HepG2 (cell line): Measurements from ENCODE around the gene RAB3D. TPM values are rescaled to one million over a fixed set of nuclear protein-coding genes. Genes with fewer than 3 reads are reported as not detected.

ENCODE experiments used
- FOXO4 ChIP-seq: sonication (generic); formaldehyde crosslinking; conservative IDR thresholded peaks from 2 replicates; pipeline ENCODE4 v1.8.1; 2023; ENCODE audit warnings: missing genetic modification reagents
- GLI4 ChIP-seq: sonication (generic); formaldehyde crosslinking; IDR thresholded peaks from 2 replicates; pipeline ENCODE4 v1.5.1; 2020; ENCODE audit warnings: missing genetic modification reagents, mild to moderate bottlenecking, moderate library complexity, borderline replicate concordance
- GPN1 ChIP-seq: sonication (generic); formaldehyde crosslinking; IDR thresholded peaks from 2 replicates; pipeline ENCODE4 v1.5.1; 2020; ENCODE audit warnings: missing genetic modification reagents, borderline replicate concordance
- MTA1 ChIP-seq: sonication (generic); formaldehyde crosslinking; IDR thresholded peaks from 2 replicates; pipeline ENCODE4 v1.4.0; 2020; ENCODE audit warnings: missing genetic modification reagents, mild to moderate bottlenecking, borderline replicate concordance
- MYNN ChIP-seq: sonication (generic); formaldehyde crosslinking; IDR thresholded peaks from 2 replicates; pipeline ENCODE4 v1.4.0; 2020; ENCODE audit warnings: mild to moderate bottlenecking, low read depth, missing genetic modification reagents
- RORA ChIP-seq: sonication (generic); formaldehyde crosslinking; IDR thresholded peaks from 2 replicates; pipeline ENCODE4 v1.5.0; 2020; ENCODE audit warnings: mild to moderate bottlenecking, missing genetic modification reagents, moderate library complexity
- SMYD3 ChIP-seq: sonication (generic); formaldehyde crosslinking; IDR thresholded peaks from 2 replicates; pipeline ENCODE4 v1.8.1; 2023; ENCODE audit warnings: mild to moderate bottlenecking, missing genetic modification reagents
- SPEN ChIP-seq: sonication (generic); formaldehyde crosslinking; IDR thresholded peaks from 2 replicates; pipeline ENCODE4 v1.5.1; 2020; ENCODE audit warnings: low read depth, mild to moderate bottlenecking, missing genetic modification reagents
- SRSF1 ChIP-seq: fragments of 200-400 bp; formaldehyde crosslinking; optimal IDR thresholded peaks from 2 replicates; pipeline ENCODE3; 2017; ENCODE audit warnings: mild to moderate bottlenecking, low read depth, low read length, moderate library complexity
- SUZ12 ChIP-seq: fragments of 150-350 bp; IDR thresholded peaks from 2 replicates; pipeline ENCODE4 v1.6.1; 2014; ENCODE audit warnings: low read depth, low read length
- TARDBP ChIP-seq: sonication (generic); formaldehyde crosslinking; IDR thresholded peaks from 2 replicates; pipeline ENCODE4 v1.8.0; 2022; ENCODE audit warnings: mild to moderate bottlenecking, missing genetic modification reagents
- TCF7 ChIP-seq: sonication (generic); IDR thresholded peaks from 2 replicates; pipeline ENCODE4 v1.6.1; 2016; ENCODE audit warnings: antibody characterized with exemption, low read depth
- ZBTB42 ChIP-seq: sonication (generic); formaldehyde crosslinking; IDR thresholded peaks from 2 replicates; pipeline ENCODE4 v1.5.0; 2020; ENCODE audit warnings: mild to moderate bottlenecking, missing genetic modification reagents
- ZKSCAN1 ChIP-seq: fragments of 150-350 bp; IDR thresholded peaks from 2 replicates; pipeline ENCODE4 v1.6.1; 2014; ENCODE audit warnings: low read length
- ZNF331 ChIP-seq: sonication (generic); formaldehyde crosslinking; IDR thresholded peaks from 2 replicates; pipeline ENCODE4 v1.4.0; 2020; ENCODE audit warnings: missing genetic modification reagents
- ZNF570 ChIP-seq: sonication (generic); formaldehyde crosslinking; IDR thresholded peaks from 2 replicates; pipeline ENCODE4 v1.4.0; 2020; ENCODE audit warnings: mild to moderate bottlenecking, missing genetic modification reagents, borderline replicate concordance
- ZNF589 ChIP-seq: sonication (generic); formaldehyde crosslinking; conservative IDR thresholded peaks from 2 replicates; pipeline ENCODE4 v1.8.0; 2022; ENCODE audit warnings: mild to moderate bottlenecking, moderate library complexity, missing genetic modification reagents
- ZNF850 ChIP-seq: sonication (generic); formaldehyde crosslinking; conservative IDR thresholded peaks from 2 replicates; pipeline ENCODE4 v1.9.0; 2021; ENCODE audit warnings: mild to moderate bottlenecking, missing genetic modification reagents
- polyA plus RNA-seq, 8 experiments: library from polyadenylated mRNA; depleted of rRNA in 3 of 8; stranded (reverse) in 7 of 8; unstranded in 1 of 8; fragments of >200 nt; fragmentation: Illumina TruSeq in 4 of 8; extraction: Trizol in 4 of 8; gene quantifications; 2 replicates each; pipeline versions ENCODE4 v1.2.1 to v1.2.3, GENCODE V29; 2011 to 2016; ENCODE audit warnings: low read depth in 4 of 8, missing spikeins in 1 of 8, mixed read lengths in 1 of 8; ENCODE audit not compliant: insufficient read depth in 1 of 8
- total RNA-seq, 5 experiments: library from RNA; depleted of rRNA; stranded (reverse); fragments of >200 nt; fragmentation: Illumina TruSeq; extraction: Trizol; gene quantifications; 2 replicates each; pipeline ENCODE4 v1.2.3, GENCODE V29; 2016; ENCODE audit warnings: low read depth in 1 of 5
- TF ChIP-seq, protein P1 (sequence below): sonication (generic); formaldehyde crosslinking; IDR thresholded peaks from 2 replicates; pipeline ENCODE4 v1.4.0; 2020; ENCODE audit warnings: low read depth, mild to moderate bottlenecking, missing genetic modification reagents
- TF ChIP-seq, protein P2 (sequence below): sonication (generic); formaldehyde crosslinking; IDR thresholded peaks from 2 replicates; pipeline ENCODE4 v1.5.0; 2020; ENCODE audit warnings: mild to moderate bottlenecking, missing genetic modification reagents
- TF ChIP-seq, protein P3 (sequence below): sonication (generic); formaldehyde crosslinking; IDR thresholded peaks from 2 replicates; pipeline ENCODE4 v1.5.0; 2020; ENCODE audit warnings: mild to moderate bottlenecking, missing genetic modification reagents, borderline replicate concordance

Gene RAB3D
- total and polyA plus RNA-seq, 2 of the 13 experiments (the other 11 are each of a cell fraction or from before 2014, with no cell fraction given) = 2.0 to 16.1 TPM

DNA sequence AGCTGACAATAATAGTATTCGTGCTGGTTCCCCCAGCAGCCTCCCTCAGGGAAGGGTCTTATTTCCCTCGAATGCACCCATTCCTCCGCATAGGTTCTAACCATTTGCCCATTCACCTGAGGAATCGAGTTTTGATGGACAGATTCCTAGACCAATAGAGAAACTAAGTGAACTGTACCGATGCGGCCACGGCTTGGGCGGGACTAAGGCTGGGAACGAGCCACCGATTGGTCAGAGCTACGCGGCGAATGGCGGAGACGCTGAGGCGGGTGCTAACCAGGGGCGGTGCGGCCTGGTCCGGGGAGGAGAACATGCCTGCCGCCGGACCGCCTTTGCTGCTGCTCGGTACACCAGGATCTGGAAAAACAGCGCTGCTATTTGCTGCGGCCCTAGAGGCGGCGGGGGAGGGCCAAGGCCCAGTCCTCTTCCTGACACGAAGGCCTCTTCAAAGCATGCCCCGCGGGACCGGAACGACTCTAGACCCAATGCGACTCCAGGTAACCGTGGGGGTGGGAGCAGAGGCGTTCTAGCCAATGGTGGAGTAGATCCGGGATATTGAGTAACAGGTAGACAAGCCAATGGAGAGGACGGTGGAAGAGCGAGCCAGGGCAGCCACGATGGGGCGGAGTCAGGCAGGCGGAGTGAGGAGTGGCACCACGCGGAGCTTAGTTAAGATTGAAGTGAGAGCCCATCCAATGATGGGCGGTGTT lies 35.1 kb upstream of the RAB3D start, which contains the start of gene SWSAP1 (continued):
- 0 out of 2 replicates have a peak, but pooled peaks have one; percentile 75 for TF ChIP-seq GPN1 (CRISPR knock-in tag)
- TF ChIP-seq SPEN = peak; percentile 85
- TF ChIP-seq SRSF1 = peak; percentile 87
- TF ChIP-seq, protein P1, sequence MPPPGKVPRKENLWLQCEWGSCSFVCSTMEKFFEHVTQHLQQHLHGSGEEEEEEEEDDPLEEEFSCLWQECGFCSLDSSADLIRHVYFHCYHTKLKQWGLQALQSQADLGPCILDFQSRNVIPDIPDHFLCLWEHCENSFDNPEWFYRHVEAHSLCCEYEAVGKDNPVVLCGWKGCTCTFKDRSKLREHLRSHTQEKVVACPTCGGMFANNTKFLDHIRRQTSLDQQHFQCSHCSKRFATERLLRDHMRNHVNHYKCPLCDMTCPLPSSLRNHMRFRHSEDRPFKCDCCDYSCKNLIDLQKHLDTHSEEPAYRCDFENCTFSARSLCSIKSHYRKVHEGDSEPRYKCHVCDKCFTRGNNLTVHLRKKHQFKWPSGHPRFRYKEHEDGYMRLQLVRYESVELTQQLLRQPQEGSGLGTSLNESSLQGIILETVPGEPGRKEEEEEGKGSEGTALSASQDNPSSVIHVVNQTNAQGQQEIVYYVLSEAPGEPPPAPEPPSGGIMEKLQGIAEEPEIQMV (CRISPR knock-in tag) = 0 out of 2 replicates have a peak, but pooled peaks have one; percentile 26
- TF ChIP-seq, protein P2, sequence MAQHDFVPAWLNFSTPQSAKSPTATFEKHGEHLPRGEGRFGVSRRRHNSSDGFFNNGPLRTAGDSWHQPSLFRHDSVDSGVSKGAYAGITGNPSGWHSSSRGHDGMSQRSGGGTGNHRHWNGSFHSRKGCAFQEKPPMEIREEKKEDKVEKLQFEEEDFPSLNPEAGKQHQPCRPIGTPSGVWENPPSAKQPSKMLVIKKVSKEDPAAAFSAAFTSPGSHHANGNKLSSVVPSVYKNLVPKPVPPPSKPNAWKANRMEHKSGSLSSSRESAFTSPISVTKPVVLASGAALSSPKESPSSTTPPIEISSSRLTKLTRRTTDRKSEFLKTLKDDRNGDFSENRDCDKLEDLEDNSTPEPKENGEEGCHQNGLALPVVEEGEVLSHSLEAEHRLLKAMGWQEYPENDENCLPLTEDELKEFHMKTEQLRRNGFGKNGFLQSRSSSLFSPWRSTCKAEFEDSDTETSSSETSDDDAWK (CRISPR knock-in tag) = no peak
- TF ChIP-seq RORA (CRISPR knock-in tag) = no peak
- peak; percentile 64; the same call in 1 of the 2 replicates for TF ChIP-seq ZNF589 (CRISPR knock-in tag)
- TF ChIP-seq, protein P3, sequence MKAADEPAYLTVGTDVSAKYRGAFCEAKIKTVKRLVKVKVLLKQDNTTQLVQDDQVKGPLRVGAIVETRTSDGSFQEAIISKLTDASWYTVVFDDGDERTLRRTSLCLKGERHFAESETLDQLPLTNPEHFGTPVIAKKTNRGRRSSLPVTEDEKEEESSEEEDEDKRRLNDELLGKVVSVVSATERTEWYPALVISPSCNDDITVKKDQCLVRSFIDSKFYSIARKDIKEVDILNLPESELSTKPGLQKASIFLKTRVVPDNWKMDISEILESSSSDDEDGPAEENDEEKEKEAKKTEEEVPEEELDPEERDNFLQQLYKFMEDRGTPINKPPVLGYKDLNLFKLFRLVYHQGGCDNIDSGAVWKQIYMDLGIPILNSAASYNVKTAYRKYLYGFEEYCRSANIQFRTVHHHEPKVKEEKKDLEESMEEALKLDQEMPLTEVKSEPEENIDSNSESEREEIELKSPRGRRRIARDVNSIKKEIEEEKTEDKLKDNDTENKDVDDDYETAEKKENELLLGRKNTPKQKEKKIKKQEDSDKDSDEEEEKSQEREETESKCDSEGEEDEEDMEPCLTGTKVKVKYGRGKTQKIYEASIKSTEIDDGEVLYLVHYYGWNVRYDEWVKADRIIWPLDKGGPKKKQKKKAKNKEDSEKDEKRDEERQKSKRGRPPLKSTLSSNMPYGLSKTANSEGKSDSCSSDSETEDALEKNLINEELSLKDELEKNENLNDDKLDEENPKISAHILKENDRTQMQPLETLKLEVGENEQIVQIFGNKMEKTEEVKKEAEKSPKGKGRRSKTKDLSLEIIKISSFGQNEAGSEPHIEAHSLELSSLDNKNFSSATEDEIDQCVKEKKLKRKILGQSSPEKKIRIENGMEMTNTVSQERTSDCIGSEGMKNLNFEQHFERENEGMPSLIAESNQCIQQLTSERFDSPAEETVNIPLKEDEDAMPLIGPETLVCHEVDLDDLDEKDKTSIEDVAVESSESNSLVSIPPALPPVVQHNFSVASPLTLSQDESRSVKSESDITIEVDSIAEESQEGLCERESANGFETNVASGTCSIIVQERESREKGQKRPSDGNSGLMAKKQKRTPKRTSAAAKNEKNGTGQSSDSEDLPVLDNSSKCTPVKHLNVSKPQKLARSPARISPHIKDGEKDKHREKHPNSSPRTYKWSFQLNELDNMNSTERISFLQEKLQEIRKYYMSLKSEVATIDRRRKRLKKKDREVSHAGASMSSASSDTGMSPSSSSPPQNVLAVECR (CRISPR knock-in tag) = peak; percentile 88
- no peak for TF ChIP-seq SUZ12
- TF ChIP-seq MTA1 (CRISPR knock-in tag) = no peak; the same call in 1 of the 2 replicates
- TF ChIP-seq GLI4 (CRISPR knock-in tag) = 0 out of 2 replicates have a peak, but pooled peaks have one; percentile 27
- TF ChIP-seq TCF7 = no peak
- 0 out of 2 replicates have a peak, but pooled peaks have one; percentile 18 for TF ChIP-seq TARDBP
- TF ChIP-seq ZNF570 = no peak
- TF ChIP-seq MYNN (CRISPR knock-in tag) = no peak; the same call in 1 of the 2 replicates
- no peak for TF ChIP-seq ZNF850 (CRISPR knock-in tag)
- TF ChIP-seq ZKSCAN1 = no peak
- 0 out of 2 replicates have a peak, but pooled peaks have one; percentile 71 for TF ChIP-seq ZBTB42 (CRISPR knock-in tag)
- TF ChIP-seq SMYD3 = no peak
- TF ChIP-seq FOXO4 (CRISPR knock-in tag) = no peak
- TF ChIP-seq ZNF331 = peak; percentile 17
